K562 (cell line): ENCODE data around the gene XYLB. TPM values are rescaled to one million over a fixed set of nuclear protein-coding genes. Genes with fewer than 3 reads are reported as not detected.

Experiments
- ATAC-seq: fragments of 200-7000 bp; cut with Tn5 transposase; 3 replicates; pipeline ENCODE4 v1.9.1; 2020; ENCODE audit warnings: moderate library complexity
- BruUV-seq: library from RNA; stranded (reverse); fragments of 400-500 nt; replicated peaks from 2 replicates; lab custom pipeline; 2021; lab: Mats Ljungman, UMichigan
- CTCF ChIA-PET: fragments of 300-600 bp; formaldehyde crosslinking; extraction: SDS; loops from one replicate; lab custom pipeline; 2021; ENCODE audit warnings: low intra/inter-chr PET ratio; lab: Yijun Ruan, JAX
- POLR2A ChIA-PET: fragments of 300-600, 350-650 bp; sonication (Branson Sonifier 250); formaldehyde crosslinking; extraction: SDS; loops from one replicate; lab custom pipeline; 2021; ENCODE audit warnings: antibody characterized with exemption, inconsistent platforms; lab: Yijun Ruan, JAX
- DNase-seq, 4 experiments: peaks; one replicate each; pipeline versions ENCODE4 v3.0.0 to v3.0.0-alpha.2; 2011 to 2018; ENCODE audit warnings: low spot score in 3 of 4, mixed read lengths in 3 of 4; ENCODE audit errors: extremely low read depth in 1 of 4
- FAIRE-seq: peaks from 2 replicates; lab custom pipeline; 2011; peaks lifted over from hg19 to GRCh38; lab: Jason Lieb, UNC
- H2AFZ ChIP-seq: 2 replicates; pipeline ENCODE4 v1.6.0; 2011; ENCODE audit warnings: low read depth, low read length, control low read depth, inconsistent platforms
- H3K27ac ChIP-seq: fragments of 200-600 bp; 3 replicates; pipeline ENCODE4 v1.8.0; 2011; ENCODE audit warnings: low read depth, mild to moderate bottlenecking, control low read depth, inconsistent platforms, low read length, moderate library complexity, mixed read lengths; ENCODE audit errors: extremely low read depth
- H3K27me3 ChIP-seq, 2 experiments: fragments of 300-600 bp in 1 of 2; 2 replicates in 1 of 2; 3 replicates in 1 of 2; pipeline versions ENCODE4 v1.6.0 to v1.8.0; 2011; ENCODE audit warnings: inconsistent platforms in 2 of 2, low read length in 2 of 2, mild to moderate bottlenecking in 1 of 2, mixed read lengths in 1 of 2, moderate library complexity in 1 of 2; ENCODE audit not compliant: control insufficient read depth in 2 of 2, insufficient read depth in 2 of 2
- H3K36me3 ChIP-seq: fragments of 300-600 bp; 3 replicates; pipeline ENCODE4 v1.8.0; 2011; ENCODE audit warnings: mild to moderate bottlenecking, low read length, inconsistent platforms; ENCODE audit not compliant: control insufficient read depth, insufficient read depth
- H3K4me1 ChIP-seq, 2 experiments: fragments of 200-600 bp in 1 of 2; replicated peaks in 1 of 2; 2 replicates in 1 of 2; 3 replicates in 1 of 2; pipeline versions ENCODE4 v1.5.1 to v1.8.0; 2011; ENCODE audit warnings: inconsistent platforms in 2 of 2, low read length in 2 of 2, mild to moderate bottlenecking in 1 of 2, mixed read lengths in 1 of 2, moderate library complexity in 1 of 2; ENCODE audit not compliant: control insufficient read depth in 2 of 2, insufficient read depth in 2 of 2
- H3K4me2 ChIP-seq: 2 replicates; pipeline ENCODE4 v1.6.1; 2011; ENCODE audit warnings: low read length, control low read depth, inconsistent platforms, mixed read lengths; ENCODE audit not compliant: insufficient read depth
- H3K4me3 ChIP-seq: fragments of 200-600 bp; sonication (generic), shearing (Covaris generic); 2 replicates; pipeline ENCODE4 v1.5.1; 2016; ENCODE audit warnings: control low read depth, inconsistent platforms
- H3K79me2 ChIP-seq: fragments of 200-600 bp; 3 replicates; pipeline ENCODE4 v1.8.0; 2011; ENCODE audit warnings: low read length, inconsistent platforms; ENCODE audit not compliant: control insufficient read depth, insufficient read depth
- H3K9ac ChIP-seq, 2 experiments: 2 replicates each; pipeline versions ENCODE4 v1.6.0 to v1.6.1; 2011; ENCODE audit warnings: low read depth in 2 of 2, low read length in 2 of 2, control low read depth in 1 of 2, inconsistent platforms in 1 of 2, mild to moderate bottlenecking in 1 of 2, mixed read lengths in 1 of 2; ENCODE audit not compliant: insufficient read depth in 1 of 2
- H3K9me1 ChIP-seq: one replicate; pipeline ENCODE4 v1.6.0; 2011; ENCODE audit warnings: inconsistent platforms, mild to moderate bottlenecking, low read length, moderate library complexity; ENCODE audit not compliant: control insufficient read depth, insufficient read depth
- H3K9me3 ChIP-seq: replicated peaks from 2 replicates; pipeline ENCODE4 v1.5.1; 2011; ENCODE audit warnings: low read depth, low read length, inconsistent platforms; ENCODE audit not compliant: control insufficient read depth, insufficient read depth
- H4K20me1 ChIP-seq: replicated peaks from 2 replicates; pipeline ENCODE4 v1.6.1; 2011; ENCODE audit warnings: low read length, inconsistent platforms, mixed read lengths; ENCODE audit not compliant: control insufficient read depth, insufficient read depth
- ATF7 ChIP-seq: fragments of 450-650 bp; IDR thresholded peaks from 2 replicates; pipeline ENCODE4 v1.7.1; 2014; ENCODE audit warnings: mild to moderate bottlenecking, moderate library complexity
- BDP1 ChIP-seq: IDR thresholded peaks from 3 replicates; pipeline ENCODE4 v1.6.1; 2011; ENCODE audit not compliant: insufficient read length, insufficient read depth
- CHD4 ChIP-seq: fragments of 200-600 bp; sonication (generic); IDR thresholded peaks from 3 replicates; pipeline ENCODE4 v1.6.1; 2012; ENCODE audit warnings: low read depth, mild to moderate bottlenecking, mixed read lengths, low read length, inconsistent platforms; ENCODE audit not compliant: insufficient read depth, insufficient replicate concordance, poor library complexity, severe bottlenecking
- NCOA1 ChIP-seq: fragments of 450-650 bp; IDR thresholded peaks from 2 replicates; pipeline ENCODE4 v1.6.1; 2016; ENCODE audit warnings: low read depth
- SAFB2 ChIP-seq: fragments of 200-400 bp; formaldehyde crosslinking; IDR thresholded peaks from 2 replicates; pipeline ENCODE4 v1.6.1; 2018; ENCODE audit warnings: borderline replicate concordance, low read length, low read depth, moderate library complexity; ENCODE audit not compliant: severe bottlenecking
- ZFP30 ChIP-seq: fragments of 250-450 bp; sonication (Bioruptor Pico); IDR thresholded peaks from 2 replicates; pipeline ENCODE4 v1.8.0; 2022; ENCODE audit warnings: moderate library complexity, mild to moderate bottlenecking, inconsistent platforms, borderline replicate concordance
- ZNF3 ChIP-seq: fragments of 250-450 bp; sonication (Bioruptor Pico); IDR thresholded peaks from 2 replicates; pipeline ENCODE4 v1.5.0; 2021; ENCODE audit warnings: mild to moderate bottlenecking, moderate library complexity
- ZNF444 ChIP-seq: fragments of 250-450 bp; sonication (Bioruptor Pico); IDR thresholded peaks from 2 replicates; pipeline ENCODE4 v1.4.0; 2020; ENCODE audit warnings: mild to moderate bottlenecking, moderate library complexity
- ZNF780A ChIP-seq: fragments of 250-450 bp; sonication (Bioruptor Pico); IDR thresholded peaks from 2 replicates; pipeline ENCODE4 v1.5.0; 2021; ENCODE audit warnings: mild to moderate bottlenecking
- WGBS: fragments of 100-300 bp; shearing (Covaris generic); methylation state at CpG from one replicate; pipeline ENCODE4 v1.1.6; 2016; ENCODE audit warnings: low coverage, mixed read lengths; ENCODE audit not compliant: insufficient coverage; ENCODE audit errors: missing lambda C conversion rate; 5-methylcytosine and 5-hydroxymethylcytosine counted together
- in situ Hi-C: fragments of 300-500 bp; cut with MboI; formaldehyde crosslinking; loops from 4 replicates; pipeline ENCODE4 v1.15.0; 2018; ENCODE audit warnings: inconsistent platforms, mixed read lengths
- intact Hi-C: fragments of 100-400 bp; cut with micrococcal nuclease; formaldehyde crosslinking; loops from 2 replicates; pipeline ENCODE4 v1.14.2; 2022
- polyA plus RNA-seq, 8 experiments: library from polyadenylated mRNA; depleted of rRNA in 4 of 8; stranded (reverse) in 5 of 8; unstranded in 3 of 8; fragments of >200 nt; fragmentation: Nextera tagmentation in 2 of 8; fragmentation: Illumina TruSeq in 1 of 8; extraction: Ambion mirVana in 2 of 8; extraction: Trizol in 1 of 8; gene quantifications; 2 replicates each; pipeline versions ENCODE4 v1.2.1 to v1.2.3, GENCODE V29; 2011 to 2014; ENCODE audit warnings: inconsistent platforms in 1 of 8, missing spikeins in 1 of 8
- total RNA-seq, 7 experiments: library from RNA; depleted of rRNA in 6 of 7; stranded (reverse); fragments of >200 nt in 6 of 7; fragmentation: Illumina TruSeq in 2 of 7; extraction: Trizol in 2 of 7; gene quantifications; 2 replicates each; pipeline versions ENCODE4 v1.2.1 to v1.2.3, GENCODE V29; 2011 to 2021; ENCODE audit warnings: low replicate concordance in 1 of 7

The XYLB gene
- total and polyA plus RNA-seq, 9 of the 15 experiments (the other 6 are each of a cell fraction or from before 2014, with no cell fraction given): 4.0 to 20.2 (median 13.2) TPM

DNA sequence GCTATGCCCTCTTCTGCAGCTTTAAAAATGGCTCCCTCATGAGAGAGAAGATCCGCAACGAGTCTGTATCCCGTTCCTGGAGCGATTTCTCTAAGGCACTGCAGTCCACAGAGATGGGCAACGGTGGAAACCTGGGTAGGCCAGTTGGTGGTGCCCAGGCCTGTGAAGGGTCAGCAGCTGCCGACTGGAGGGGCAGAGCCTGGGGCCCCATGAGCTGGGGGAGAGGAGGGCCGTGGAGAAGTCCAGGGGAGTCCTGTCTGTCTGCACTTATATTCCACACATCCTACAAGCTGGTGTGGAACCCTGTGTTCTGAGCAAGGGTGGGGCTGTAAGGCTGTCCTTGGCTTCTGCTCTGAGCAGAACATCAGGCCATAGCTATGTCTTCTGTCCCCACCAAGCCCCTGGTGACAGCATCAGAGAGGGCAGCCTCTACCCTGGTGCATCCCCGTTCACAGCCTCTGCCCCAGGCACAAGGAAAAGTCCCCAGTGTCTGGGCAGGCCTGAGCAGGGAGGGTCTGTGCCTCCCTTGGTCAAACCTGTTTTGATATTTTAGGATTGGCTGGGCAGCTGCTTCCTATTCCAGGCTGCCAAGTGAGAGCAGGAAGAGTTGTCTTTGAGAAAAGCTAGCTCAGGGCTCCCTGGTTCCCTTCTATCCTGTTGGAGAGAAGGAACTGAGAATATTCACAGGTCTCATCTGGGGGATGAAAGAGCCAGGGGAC lies 29.7 kb downstream of the XYLB start:
- CTCF ChIA-PET: no interaction called here
- 0 out of 4 replicates have a peak overlapping the region, but pooled peaks of 1 of the 2 experiments have one; percentile 2 for H3K9ac ChIP-seq

More for the DNA sequence above, 29.7 kb downstream of the XYLB start:
- no peak for TF ChIP-seq ZFP30 (CRISPR knock-in tag)
- TF ChIP-seq BDP1: no peak
- TF ChIP-seq ZNF780A (CRISPR knock-in tag): no peak
- TF ChIP-seq ATF7: no peak
- no peak for TF ChIP-seq ZNF3 (CRISPR knock-in tag)
- no peak for TF ChIP-seq NCOA1
- no peak for TF ChIP-seq ZNF444
- TF ChIP-seq SAFB2: no peak
- TF ChIP-seq CHD4: no peak
- H3K9me1 ChIP-seq: no peaks in the 10 kb centered on the region
- POLR2A ChIA-PET: interaction anchor here (0.6 to 0.9 kb wide), 3 partner anchors 9 to 239 kb away, joined by 3 to 4 read pairs (median 3); partner anchors contain the start of gene ACAA1
- ATAC-seq: no peak; the same call in 2 of the 3 replicates
- no peak overlapping the region for H3K27ac ChIP-seq
- FAIRE-seq: no peak
- no peak overlapping the region for H3K4me3 ChIP-seq
- H3K4me1 ChIP-seq: peaks cover 0 to 4% of the 10 kb centered on the region in 2 experiments; a peak in 1 of 5 replicates
- no peak overlapping the region for H3K4me2 ChIP-seq
- in situ Hi-C loops: no loop called here
- no peaks in the 10 kb centered on the region for H3K79me2 ChIP-seq
- WGBS: 89% methylated on average over 8 of the region's 8 CpGs
- H3K9me3 ChIP-seq: no peaks in the 10 kb centered on the region
- H4K20me1 ChIP-seq: no peaks in the 10 kb centered on the region
- H3K27me3 ChIP-seq: no peaks in the 10 kb centered on the region
- no peak for DNase-seq
- BruUV-seq: no TSS peak
- intact Hi-C loops: no loop called here
- H2AFZ ChIP-seq: no peak overlapping the region
- H3K36me3 ChIP-seq: peaks cover 96% of the 10 kb centered on the region
